K562 (cell line): Measurements from ENCODE around the gene TSEN54. TPM values are rescaled to one million over a fixed set of nuclear protein-coding genes. Genes with fewer than 3 reads are reported as not detected.

Source experiments
- FIP1L1 ChIP-seq: fragments of 200-400 bp; formaldehyde crosslinking; IDR thresholded peaks from 2 replicates; pipeline ENCODE4 v1.6.1; 2018; ENCODE audit warnings: mild to moderate bottlenecking, low read depth, low read length; ENCODE audit not compliant: poor library complexity, severe bottlenecking
- FOXA3 ChIP-seq, 2 experiments: fragments of 450-650 bp in 1 of 2; sonication (generic) in 1 of 2; formaldehyde crosslinking; IDR thresholded peaks in 1 of 2; conservative IDR thresholded peaks in 1 of 2; 2 replicates each; pipeline versions ENCODE4 v1.4.0 to v1.8.0; 2020 to 2022; ENCODE audit warnings: mild to moderate bottlenecking in 2 of 2, missing genetic modification reagents in 1 of 2
- GATAD2A ChIP-seq: fragments of 450-650 bp; IDR thresholded peaks from 2 replicates; pipeline ENCODE4 v1.6.1; 2017
- HNRNPUL1 ChIP-seq: fragments of 200-400 bp; formaldehyde crosslinking; IDR thresholded peaks from 2 replicates; pipeline ENCODE4 v1.6.1; 2017; ENCODE audit warnings: low read length
- JUN ChIP-seq, 2 experiments: sonication (generic) in 1 of 2; formaldehyde crosslinking in 1 of 2; IDR thresholded peaks; 2 replicates each; pipeline versions ENCODE4 v1.6.1 to v1.8.0; 2012 to 2022; ENCODE audit warnings: borderline replicate concordance in 2 of 2, mild to moderate bottlenecking in 2 of 2, improper control_type of control experiment in 1 of 2, low read depth in 1 of 2, low read length in 1 of 2, missing genetic modification reagents in 1 of 2
- POLR2AphosphoS2 ChIP-seq: IDR thresholded peaks from 2 replicates; pipeline ENCODE4 v1.6.1; 2012; ENCODE audit warnings: low read length, improper control_type of control experiment
- PRMT5 ChIP-seq: sonication (generic); formaldehyde crosslinking; IDR thresholded peaks from 2 replicates; pipeline ENCODE4 v1.5.0; 2020; ENCODE audit warnings: missing genetic modification reagents
- ZBTB7A ChIP-seq: IDR thresholded peaks from 2 replicates; pipeline ENCODE4 v1.6.1; 2011; ENCODE audit warnings: low read depth, mild to moderate bottlenecking, low read length, moderate library complexity, borderline replicate concordance; ENCODE audit not compliant: control insufficient read depth
- ZEB2 ChIP-seq: fragments of 450-650 bp; IDR thresholded peaks from 2 replicates; pipeline ENCODE4 v1.6.1; 2016
- ZNF311 ChIP-seq: fragments of 250-450 bp; sonication (Bioruptor Pico); IDR thresholded peaks from 2 replicates; pipeline ENCODE4 v1.4.0; 2020; ENCODE audit warnings: mild to moderate bottlenecking, moderate library complexity
- polyA plus RNA-seq, 8 experiments: library from polyadenylated mRNA; depleted of rRNA in 4 of 8; stranded (reverse) in 5 of 8; unstranded in 3 of 8; fragments of >200 nt; fragmentation: Nextera tagmentation in 2 of 8; fragmentation: Illumina TruSeq in 1 of 8; extraction: Ambion mirVana in 2 of 8; extraction: Trizol in 1 of 8; gene quantifications; 2 replicates each; pipeline versions ENCODE4 v1.2.1 to v1.2.3, GENCODE V29; 2011 to 2014; ENCODE audit warnings: inconsistent platforms in 1 of 8, missing spikeins in 1 of 8
- total RNA-seq, 7 experiments: library from RNA; depleted of rRNA in 6 of 7; stranded (reverse); fragments of >200 nt in 6 of 7; fragmentation: Illumina TruSeq in 2 of 7; extraction: Trizol in 2 of 7; gene quantifications; 2 replicates each; pipeline versions ENCODE4 v1.2.1 to v1.2.3, GENCODE V29; 2011 to 2021; ENCODE audit warnings: low replicate concordance in 1 of 7
- TF ChIP-seq, protein P1 (sequence below): fragments of 450-650 bp; IDR thresholded peaks from 2 replicates; pipeline ENCODE4 v1.6.1; 2016; ENCODE audit warnings: mild to moderate bottlenecking, moderate library complexity
- TF ChIP-seq, protein P2 (sequence below): sonication (generic); formaldehyde crosslinking; IDR thresholded peaks from 2 replicates; pipeline ENCODE4 v1.8.1; 2023; ENCODE audit warnings: mild to moderate bottlenecking, missing genetic modification reagents

TSEN54 gene
- total and polyA plus RNA-seq, 9 of the 15 experiments (the other 6 are each of a cell fraction or from before 2014, with no cell fraction given), result 5.9 to 64.3 (median 48.9) TPM

DNA sequence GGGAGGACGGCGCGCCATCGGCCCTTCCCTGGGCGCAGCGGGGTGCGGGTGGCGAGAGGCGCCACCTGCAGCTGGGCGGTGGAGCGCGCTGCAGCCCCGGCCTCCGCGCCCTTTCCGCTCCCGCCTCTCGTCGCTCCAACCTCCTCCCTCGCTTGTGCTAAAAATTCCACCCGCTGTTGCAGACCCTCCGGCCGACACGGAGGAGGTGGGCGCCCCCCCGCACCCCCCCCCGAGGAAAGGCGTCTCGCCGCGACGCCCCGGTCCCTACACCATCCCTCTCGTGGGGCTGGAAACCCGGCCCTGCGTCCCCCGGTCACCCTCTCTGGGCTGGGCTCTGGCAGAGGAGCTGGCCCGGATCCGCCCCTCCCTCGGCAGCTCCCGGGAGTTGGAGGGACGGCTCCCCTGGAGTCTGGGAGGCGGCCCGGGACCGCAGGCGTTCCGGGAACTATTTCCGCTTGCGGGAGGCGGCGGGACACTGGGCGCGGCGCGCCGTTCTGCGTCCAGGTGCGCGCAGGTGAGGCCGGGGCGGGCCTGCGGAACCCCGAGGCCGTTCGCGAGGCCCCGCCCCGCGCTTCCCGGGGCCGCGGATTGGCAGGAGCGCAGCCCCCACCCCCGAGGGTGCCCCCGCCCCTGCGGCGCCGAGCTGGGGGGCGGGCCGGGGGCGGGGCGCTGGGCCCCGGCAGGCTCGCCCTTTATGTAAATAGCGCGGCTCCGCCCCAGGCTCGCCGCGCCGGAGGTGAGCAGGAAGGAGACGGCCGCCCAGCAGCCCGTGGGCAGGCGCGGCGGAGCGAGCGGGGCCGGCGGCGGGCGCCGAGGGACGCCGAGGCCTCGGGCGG, 8.9 kb downstream of the TSEN54 start, which contains the start of gene LLGL2 (continued):
- TF ChIP-seq, protein P1, sequence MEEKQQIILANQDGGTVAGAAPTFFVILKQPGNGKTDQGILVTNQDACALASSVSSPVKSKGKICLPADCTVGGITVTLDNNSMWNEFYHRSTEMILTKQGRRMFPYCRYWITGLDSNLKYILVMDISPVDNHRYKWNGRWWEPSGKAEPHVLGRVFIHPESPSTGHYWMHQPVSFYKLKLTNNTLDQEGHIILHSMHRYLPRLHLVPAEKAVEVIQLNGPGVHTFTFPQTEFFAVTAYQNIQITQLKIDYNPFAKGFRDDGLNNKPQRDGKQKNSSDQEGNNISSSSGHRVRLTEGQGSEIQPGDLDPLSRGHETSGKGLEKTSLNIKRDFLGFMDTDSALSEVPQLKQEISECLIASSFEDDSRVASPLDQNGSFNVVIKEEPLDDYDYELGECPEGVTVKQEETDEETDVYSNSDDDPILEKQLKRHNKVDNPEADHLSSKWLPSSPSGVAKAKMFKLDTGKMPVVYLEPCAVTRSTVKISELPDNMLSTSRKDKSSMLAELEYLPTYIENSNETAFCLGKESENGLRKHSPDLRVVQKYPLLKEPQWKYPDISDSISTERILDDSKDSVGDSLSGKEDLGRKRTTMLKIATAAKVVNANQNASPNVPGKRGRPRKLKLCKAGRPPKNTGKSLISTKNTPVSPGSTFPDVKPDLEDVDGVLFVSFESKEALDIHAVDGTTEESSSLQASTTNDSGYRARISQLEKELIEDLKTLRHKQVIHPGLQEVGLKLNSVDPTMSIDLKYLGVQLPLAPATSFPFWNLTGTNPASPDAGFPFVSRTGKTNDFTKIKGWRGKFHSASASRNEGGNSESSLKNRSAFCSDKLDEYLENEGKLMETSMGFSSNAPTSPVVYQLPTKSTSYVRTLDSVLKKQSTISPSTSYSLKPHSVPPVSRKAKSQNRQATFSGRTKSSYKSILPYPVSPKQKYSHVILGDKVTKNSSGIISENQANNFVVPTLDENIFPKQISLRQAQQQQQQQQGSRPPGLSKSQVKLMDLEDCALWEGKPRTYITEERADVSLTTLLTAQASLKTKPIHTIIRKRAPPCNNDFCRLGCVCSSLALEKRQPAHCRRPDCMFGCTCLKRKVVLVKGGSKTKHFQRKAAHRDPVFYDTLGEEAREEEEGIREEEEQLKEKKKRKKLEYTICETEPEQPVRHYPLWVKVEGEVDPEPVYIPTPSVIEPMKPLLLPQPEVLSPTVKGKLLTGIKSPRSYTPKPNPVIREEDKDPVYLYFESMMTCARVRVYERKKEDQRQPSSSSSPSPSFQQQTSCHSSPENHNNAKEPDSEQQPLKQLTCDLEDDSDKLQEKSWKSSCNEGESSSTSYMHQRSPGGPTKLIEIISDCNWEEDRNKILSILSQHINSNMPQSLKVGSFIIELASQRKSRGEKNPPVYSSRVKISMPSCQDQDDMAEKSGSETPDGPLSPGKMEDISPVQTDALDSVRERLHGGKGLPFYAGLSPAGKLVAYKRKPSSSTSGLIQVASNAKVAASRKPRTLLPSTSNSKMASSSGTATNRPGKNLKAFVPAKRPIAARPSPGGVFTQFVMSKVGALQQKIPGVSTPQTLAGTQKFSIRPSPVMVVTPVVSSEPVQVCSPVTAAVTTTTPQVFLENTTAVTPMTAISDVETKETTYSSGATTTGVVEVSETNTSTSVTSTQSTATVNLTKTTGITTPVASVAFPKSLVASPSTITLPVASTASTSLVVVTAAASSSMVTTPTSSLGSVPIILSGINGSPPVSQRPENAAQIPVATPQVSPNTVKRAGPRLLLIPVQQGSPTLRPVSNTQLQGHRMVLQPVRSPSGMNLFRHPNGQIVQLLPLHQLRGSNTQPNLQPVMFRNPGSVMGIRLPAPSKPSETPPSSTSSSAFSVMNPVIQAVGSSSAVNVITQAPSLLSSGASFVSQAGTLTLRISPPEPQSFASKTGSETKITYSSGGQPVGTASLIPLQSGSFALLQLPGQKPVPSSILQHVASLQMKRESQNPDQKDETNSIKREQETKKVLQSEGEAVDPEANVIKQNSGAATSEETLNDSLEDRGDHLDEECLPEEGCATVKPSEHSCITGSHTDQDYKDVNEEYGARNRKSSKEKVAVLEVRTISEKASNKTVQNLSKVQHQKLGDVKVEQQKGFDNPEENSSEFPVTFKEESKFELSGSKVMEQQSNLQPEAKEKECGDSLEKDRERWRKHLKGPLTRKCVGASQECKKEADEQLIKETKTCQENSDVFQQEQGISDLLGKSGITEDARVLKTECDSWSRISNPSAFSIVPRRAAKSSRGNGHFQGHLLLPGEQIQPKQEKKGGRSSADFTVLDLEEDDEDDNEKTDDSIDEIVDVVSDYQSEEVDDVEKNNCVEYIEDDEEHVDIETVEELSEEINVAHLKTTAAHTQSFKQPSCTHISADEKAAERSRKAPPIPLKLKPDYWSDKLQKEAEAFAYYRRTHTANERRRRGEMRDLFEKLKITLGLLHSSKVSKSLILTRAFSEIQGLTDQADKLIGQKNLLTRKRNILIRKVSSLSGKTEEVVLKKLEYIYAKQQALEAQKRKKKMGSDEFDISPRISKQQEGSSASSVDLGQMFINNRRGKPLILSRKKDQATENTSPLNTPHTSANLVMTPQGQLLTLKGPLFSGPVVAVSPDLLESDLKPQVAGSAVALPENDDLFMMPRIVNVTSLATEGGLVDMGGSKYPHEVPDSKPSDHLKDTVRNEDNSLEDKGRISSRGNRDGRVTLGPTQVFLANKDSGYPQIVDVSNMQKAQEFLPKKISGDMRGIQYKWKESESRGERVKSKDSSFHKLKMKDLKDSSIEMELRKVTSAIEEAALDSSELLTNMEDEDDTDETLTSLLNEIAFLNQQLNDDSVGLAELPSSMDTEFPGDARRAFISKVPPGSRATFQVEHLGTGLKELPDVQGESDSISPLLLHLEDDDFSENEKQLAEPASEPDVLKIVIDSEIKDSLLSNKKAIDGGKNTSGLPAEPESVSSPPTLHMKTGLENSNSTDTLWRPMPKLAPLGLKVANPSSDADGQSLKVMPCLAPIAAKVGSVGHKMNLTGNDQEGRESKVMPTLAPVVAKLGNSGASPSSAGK, result 0 out of 2 replicates have a peak, but pooled peaks have one; percentile 39
- TF ChIP-seq PRMT5 (CRISPR knock-in tag), result no peak
- 0 out of 2 replicates have a peak, but pooled peaks have one; percentile 34 for TF ChIP-seq ZNF311
- TF ChIP-seq ZEB2, result peak; percentile 94
- TF ChIP-seq POLR2AphosphoS2, result no peak
- no peak; the same call in 1 of the 2 replicates for TF ChIP-seq GATAD2A
- no peak for TF ChIP-seq JUN (IDR thresholded peaks at IDR 0.05; ENCODE audit: borderline replicate concordance, low read depth, low read length)
- no peak for TF ChIP-seq JUN (CRISPR knock-in tag; IDR thresholded peaks at IDR 0.05; ENCODE audit: borderline replicate concordance)
- TF ChIP-seq FIP1L1, result peak; percentile 64
- no peak for TF ChIP-seq HNRNPUL1
- peak; percentile 10 for TF ChIP-seq ZBTB7A
- TF ChIP-seq FOXA3 (CRISPR knock-in tag; conservative IDR thresholded peaks at IDR 0.05 in 1 of 2, IDR thresholded peaks at IDR 0.05 in 1 of 2), result peak; percentile 56 to 77; a peak in 3 of 4 replicates
- TF ChIP-seq, protein P2, sequence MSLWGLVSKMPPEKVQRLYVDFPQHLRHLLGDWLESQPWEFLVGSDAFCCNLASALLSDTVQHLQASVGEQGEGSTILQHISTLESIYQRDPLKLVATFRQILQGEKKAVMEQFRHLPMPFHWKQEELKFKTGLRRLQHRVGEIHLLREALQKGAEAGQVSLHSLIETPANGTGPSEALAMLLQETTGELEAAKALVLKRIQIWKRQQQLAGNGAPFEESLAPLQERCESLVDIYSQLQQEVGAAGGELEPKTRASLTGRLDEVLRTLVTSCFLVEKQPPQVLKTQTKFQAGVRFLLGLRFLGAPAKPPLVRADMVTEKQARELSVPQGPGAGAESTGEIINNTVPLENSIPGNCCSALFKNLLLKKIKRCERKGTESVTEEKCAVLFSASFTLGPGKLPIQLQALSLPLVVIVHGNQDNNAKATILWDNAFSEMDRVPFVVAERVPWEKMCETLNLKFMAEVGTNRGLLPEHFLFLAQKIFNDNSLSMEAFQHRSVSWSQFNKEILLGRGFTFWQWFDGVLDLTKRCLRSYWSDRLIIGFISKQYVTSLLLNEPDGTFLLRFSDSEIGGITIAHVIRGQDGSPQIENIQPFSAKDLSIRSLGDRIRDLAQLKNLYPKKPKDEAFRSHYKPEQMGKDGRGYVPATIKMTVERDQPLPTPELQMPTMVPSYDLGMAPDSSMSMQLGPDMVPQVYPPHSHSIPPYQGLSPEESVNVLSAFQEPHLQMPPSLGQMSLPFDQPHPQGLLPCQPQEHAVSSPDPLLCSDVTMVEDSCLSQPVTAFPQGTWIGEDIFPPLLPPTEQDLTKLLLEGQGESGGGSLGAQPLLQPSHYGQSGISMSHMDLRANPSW, result no peak
